Keratinocyte (primary cell): ENCODE results near the gene EPSTI1. TPM values are rescaled to one million over a fixed set of nuclear protein-coding genes. Genes with fewer than 3 reads are reported as not detected.

Experiments used
- DNase-seq: peaks from one replicate; pipeline ENCODE4 v3.0.0-alpha.2; 2011; ENCODE audit warnings: low read depth, missing footprints, low spot score
- FAIRE-seq: peaks from 2 replicates; lab custom pipeline; 2011; peaks lifted over from hg19 to GRCh38; lab: Jason Lieb, UNC
- H2AFZ ChIP-seq: 2 replicates; pipeline ENCODE4 v1.6.0; 2012; ENCODE audit warnings: low read length, control low read depth, inconsistent platforms; ENCODE audit not compliant: control insufficient read depth
- H3K27ac ChIP-seq: 2 replicates; pipeline ENCODE4 v1.5.1; 2011; ENCODE audit warnings: low read length; ENCODE audit not compliant: control insufficient read depth, insufficient read depth
- H3K27me3 ChIP-seq: 3 replicates; pipeline ENCODE4 v1.6.0; 2011; ENCODE audit warnings: low read length; ENCODE audit not compliant: control insufficient read depth, insufficient read depth; ENCODE audit errors: extremely low read depth
- H3K36me3 ChIP-seq, 2 experiments: 2 replicates in 1 of 2; 3 replicates in 1 of 2; pipeline ENCODE4 v1.5.1; 2011; ENCODE audit warnings: low read length in 2 of 2, mild to moderate bottlenecking in 1 of 2; ENCODE audit not compliant: control insufficient read depth in 2 of 2, insufficient read depth in 2 of 2; ENCODE audit errors: extremely low read depth in 1 of 2
- H3K4me1 ChIP-seq: 3 replicates; pipeline ENCODE4 v1.5.1; 2011; ENCODE audit warnings: low read length; ENCODE audit not compliant: control insufficient read depth, insufficient read depth; ENCODE audit errors: extremely low read depth
- H3K4me2 ChIP-seq: 3 replicates; pipeline ENCODE4 v1.6.0; 2011; ENCODE audit warnings: low read depth, low read length; ENCODE audit not compliant: control insufficient read depth, insufficient read depth; ENCODE audit errors: extremely low read depth
- H3K4me3 ChIP-seq, 3 experiments: fragments of 200-600 bp in 1 of 3; sonication (generic) in 1 of 3; 2 replicates in 2 of 3; 3 replicates in 1 of 3; pipeline ENCODE4 v1.5.1; 2011 to 2016; ENCODE audit warnings: low read length in 3 of 3, mild to moderate bottlenecking in 3 of 3, control low read depth in 2 of 3, inconsistent platforms in 1 of 3, low read depth in 1 of 3, mixed read lengths in 1 of 3, mixed run types in 1 of 3, moderate library complexity in 1 of 3; ENCODE audit not compliant: control insufficient read depth in 2 of 3, insufficient read depth in 2 of 3; ENCODE audit errors: extremely low read depth in 1 of 3
- H3K79me2 ChIP-seq: 2 replicates; pipeline ENCODE4 v1.6.0; 2012; ENCODE audit warnings: low read length; ENCODE audit not compliant: control insufficient read depth, insufficient read depth
- H3K9ac ChIP-seq: 3 replicates; pipeline ENCODE4 v1.6.0; 2011; ENCODE audit warnings: low read length; ENCODE audit not compliant: control insufficient read depth, insufficient read depth; ENCODE audit errors: extremely low read depth
- H3K9me1 ChIP-seq: 3 replicates; pipeline ENCODE4 v1.6.0; 2011; ENCODE audit warnings: low read length; ENCODE audit not compliant: control insufficient read depth, insufficient read depth; ENCODE audit errors: extremely low read depth
- H3K9me3 ChIP-seq: 2 replicates; pipeline ENCODE4 v1.5.1; 2012; ENCODE audit warnings: low read depth, low read length; ENCODE audit not compliant: control insufficient read depth
- H4K20me1 ChIP-seq: 3 replicates; pipeline ENCODE4 v1.6.0; 2011; ENCODE audit warnings: low read length; ENCODE audit not compliant: control insufficient read depth, insufficient read depth; ENCODE audit errors: extremely low read depth
- CTCF ChIP-seq, 3 experiments: IDR thresholded peaks in 1 of 3; conservative IDR thresholded peaks in 1 of 3; optimal IDR thresholded peaks in 1 of 3; 2 replicates in 2 of 3; 3 replicates in 1 of 3; pipeline versions ENCODE3 to v1.5.1; 2011; ENCODE audit warnings: low read length in 3 of 3, mild to moderate bottlenecking in 3 of 3, moderate library complexity in 2 of 3, control low read depth in 1 of 3, inconsistent platforms in 1 of 3; ENCODE audit not compliant: insufficient read depth in 2 of 3; ENCODE audit errors: extremely low read depth in 1 of 3
- EZH2 ChIP-seq: IDR thresholded peaks from one replicate; pipeline ENCODE4 v1.6.1; 2012; ENCODE audit warnings: inconsistent platforms, mild to moderate bottlenecking, low read length, moderate library complexity
- dilution Hi-C: fragments of 300-500 bp; cut with MboI; formaldehyde crosslinking; loops from one replicate; pipeline ENCODE4 v1.7.0; 2020; ENCODE audit warnings: low sequenced_read_pairs; ENCODE audit not compliant: extremely low pct_ligation_motif_present
- polyA plus RNA-seq, 5 experiments: library from polyadenylated mRNA; depleted of rRNA in 3 of 5; stranded (reverse) in 3 of 5; stranded (forward) in 1 of 5; unstranded in 1 of 5; fragments of >200 nt; gene quantifications; 1 replicate in 1 of 5; 2 replicates in 3 of 5; 3 replicates in 1 of 5; pipeline versions ENCODE4 v1.2.1 to v1.2.3, GENCODE V29; 2011 to 2012; ENCODE audit warnings: missing spikeins in 2 of 5, low read depth in 1 of 5, low replicate concordance in 1 of 5

Gene EPSTI1
- polyA plus RNA-seq, 1 donor (not counting 4 experiments of a cell fraction or from before 2014, with no cell fraction given), result 13.0 TPM

- no peak overlapping the region for H3K9ac ChIP-seq
- H3K4me3 ChIP-seq, result no peak overlapping the region
- FAIRE-seq (no peak), DNase-seq (no peak)
- no peak overlapping the region for H3K27ac ChIP-seq
- no peaks in the 10 kb centered on the region for H3K9me3 ChIP-seq
- no peaks in the 10 kb centered on the region for H3K9me1 ChIP-seq
- peaks cover 27% of the 10 kb centered on the region for H3K4me1 ChIP-seq
- H4K20me1 ChIP-seq, result no peaks in the 10 kb centered on the region
- no peak overlapping the region for H3K4me2 ChIP-seq
- no peak overlapping the region for H2AFZ ChIP-seq
- H3K27me3 ChIP-seq, result no peaks in the 10 kb centered on the region
- H3K36me3 ChIP-seq, result peaks cover 0 to 2% of the 10 kb centered on the region in 2 experiments
- H3K79me2 ChIP-seq, result no peaks in the 10 kb centered on the region
- no peak for TF ChIP-seq CTCF (optimal IDR thresholded peaks at IDR 0.05 in 1 of 3, IDR thresholded peaks at IDR 0.05 in 1 of 3, conservative IDR thresholded peaks at IDR 0.05 in 1 of 3; ENCODE audit: extremely low read depth in 1 of 3, insufficient read depth in 2 of 3, low read length in 3 of 3)
- no peak for TF ChIP-seq EZH2
- dilution Hi-C loops, result no loop called here
Observed at GRCh38 chr13:42984026-42984425, 8.0 kb downstream of the EPSTI1 start.

GRCh38 chr13:42981853-42982252, 10.2 kb downstream of the EPSTI1 start:
- Histone ChIP-seq H3K36me3 (peaks cover 0 to 2% of the 10 kb centered on the region in 2 experiments), H3K27ac (peak overlapping the region; percentile 67), H4K20me1 (no peaks in the 10 kb centered on the region), H3K27me3 (no peaks in the 10 kb centered on the region), H2AFZ (peak overlapping the region; percentile 60), H3K79me2 (no peaks in the 10 kb centered on the region), H3K4me1 (peaks cover 27% of the 10 kb centered on the region), H3K4me2 (peak overlapping the region; percentile 61), H3K9me3 (no peaks in the 10 kb centered on the region), H3K9me1 (no peaks in the 10 kb centered on the region), H3K9ac (no peak overlapping the region), H3K4me3 (peak overlapping the region in 1 of 3 experiments; percentile 12)
- FAIRE-seq (peak; percentile 89), DNase-seq (no peak)
- dilution Hi-C loops, result no loop called here
- no peak for TF ChIP-seq EZH2
- no peak for TF ChIP-seq CTCF (optimal IDR thresholded peaks at IDR 0.05 in 1 of 3, IDR thresholded peaks at IDR 0.05 in 1 of 3, conservative IDR thresholded peaks at IDR 0.05 in 1 of 3; ENCODE audit: extremely low read depth in 1 of 3, insufficient read depth in 2 of 3, low read length in 3 of 3)
